GM12864 (cell line): ENCODE measurements around the gene ZNF549.

ENCODE experiments used
- DNase-seq: peaks from one replicate; pipeline ENCODE4 v3.0.0-alpha.2; 2011; ENCODE audit warnings: low read depth
- H3K4me3 ChIP-seq: 2 replicates; pipeline ENCODE4 v1.5.1; 2011; ENCODE audit warnings: mild to moderate bottlenecking, low read depth, low read length, control low read depth
- TF ChIP-seq, protein P1 (sequence below): IDR thresholded peaks from 2 replicates; pipeline ENCODE4 v1.5.1; 2011; ENCODE audit warnings: low read depth, mild to moderate bottlenecking, moderate library complexity, low read length, control low read depth, inconsistent platforms; ENCODE audit errors: missing control alignments

The ZNF549 gene

DNA sequence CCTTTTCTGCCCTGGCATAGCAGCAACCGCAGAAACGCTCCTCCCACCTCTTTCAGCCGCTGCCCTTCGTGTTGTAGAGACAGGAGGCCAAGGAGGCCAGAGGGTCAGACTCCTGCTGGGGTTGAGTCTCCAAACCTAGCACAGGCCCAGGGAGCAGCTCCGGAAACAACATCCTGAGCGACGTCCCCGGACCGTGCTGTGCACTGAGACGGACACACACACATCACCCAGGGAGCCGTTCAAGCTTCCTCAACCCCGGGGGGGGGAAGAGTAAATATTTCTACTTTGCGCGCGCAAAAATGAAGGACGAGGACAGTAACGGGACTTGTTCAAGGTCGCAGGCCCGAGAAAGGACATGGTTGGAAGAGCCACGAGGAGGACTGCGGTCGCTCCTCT is 31.9 kb downstream of the ZNF549 start:
- DNase-seq, result no peak
- H3K4me3 ChIP-seq, result peak overlapping the region; percentile 91
- TF ChIP-seq, protein P1, sequence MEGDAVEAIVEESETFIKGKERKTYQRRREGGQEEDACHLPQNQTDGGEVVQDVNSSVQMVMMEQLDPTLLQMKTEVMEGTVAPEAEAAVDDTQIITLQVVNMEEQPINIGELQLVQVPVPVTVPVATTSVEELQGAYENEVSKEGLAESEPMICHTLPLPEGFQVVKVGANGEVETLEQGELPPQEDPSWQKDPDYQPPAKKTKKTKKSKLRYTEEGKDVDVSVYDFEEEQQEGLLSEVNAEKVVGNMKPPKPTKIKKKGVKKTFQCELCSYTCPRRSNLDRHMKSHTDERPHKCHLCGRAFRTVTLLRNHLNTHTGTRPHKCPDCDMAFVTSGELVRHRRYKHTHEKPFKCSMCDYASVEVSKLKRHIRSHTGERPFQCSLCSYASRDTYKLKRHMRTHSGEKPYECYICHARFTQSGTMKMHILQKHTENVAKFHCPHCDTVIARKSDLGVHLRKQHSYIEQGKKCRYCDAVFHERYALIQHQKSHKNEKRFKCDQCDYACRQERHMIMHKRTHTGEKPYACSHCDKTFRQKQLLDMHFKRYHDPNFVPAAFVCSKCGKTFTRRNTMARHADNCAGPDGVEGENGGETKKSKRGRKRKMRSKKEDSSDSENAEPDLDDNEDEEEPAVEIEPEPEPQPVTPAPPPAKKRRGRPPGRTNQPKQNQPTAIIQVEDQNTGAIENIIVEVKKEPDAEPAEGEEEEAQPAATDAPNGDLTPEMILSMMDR, result no peak

DNA sequence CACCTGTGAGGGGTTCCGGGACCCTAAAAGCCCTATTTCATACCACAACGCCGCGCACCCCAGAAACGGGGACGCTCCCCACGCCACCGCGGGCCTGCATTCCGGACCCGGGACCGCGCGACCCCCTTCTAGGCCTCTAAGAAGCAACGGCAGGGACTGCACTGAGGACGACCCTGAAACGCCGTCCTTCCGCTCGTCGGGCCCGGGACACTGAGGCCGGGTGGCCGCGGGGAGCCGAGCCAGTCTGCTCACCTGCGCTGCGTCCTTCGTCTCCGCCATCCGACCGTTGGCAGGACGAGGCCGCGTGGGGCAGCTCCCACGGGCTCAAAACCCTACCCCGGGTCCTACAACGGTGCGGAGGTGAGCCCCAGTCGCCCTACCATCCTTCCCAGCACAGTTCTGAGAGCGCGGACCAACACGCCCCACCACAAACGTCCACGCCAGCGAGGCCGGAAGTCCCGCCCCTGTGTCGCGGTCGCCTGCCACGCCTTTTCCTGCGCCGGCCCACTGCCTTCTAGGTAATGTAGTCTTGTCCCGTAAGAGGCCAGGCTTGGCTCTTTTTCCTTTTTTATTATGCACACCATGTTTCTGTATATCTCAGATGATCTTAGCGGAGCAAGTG is 32.4 kb downstream of the ZNF549 start, which contains the start of gene ZNF550:
Gene ZNF550, minus strand, starts transcription at position 460 of the 622 bp plus-strand sequence. Its CDS starts 181 bp downstream, at position 279.
- DNase-seq, result peak; percentile 68
- H3K4me3 ChIP-seq, result peak within 1 kb of the TSS; percentile 91
- TF ChIP-seq, protein P1, result no peak

DNA sequence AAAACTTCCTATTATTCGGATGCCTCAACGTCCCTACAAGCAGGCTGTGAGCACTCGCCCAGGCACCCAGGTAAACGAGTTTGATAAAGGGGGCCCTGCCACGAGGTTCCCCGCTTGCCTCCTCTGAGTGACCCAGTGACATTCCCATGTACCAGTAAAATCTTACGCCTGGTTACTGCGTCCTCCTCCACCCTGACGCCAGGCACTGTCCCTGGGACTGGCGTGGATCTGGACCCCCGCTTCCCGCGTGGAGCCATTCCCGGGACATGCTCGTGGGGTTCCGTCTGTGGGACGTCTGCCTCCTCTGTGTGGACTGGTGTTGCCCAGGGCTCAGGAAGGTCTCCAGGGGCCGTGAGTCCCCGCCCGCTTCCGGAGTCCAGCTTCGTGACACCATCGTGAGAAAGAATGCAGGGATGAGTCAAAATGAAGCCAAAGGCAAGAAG is 32.9 kb downstream of the ZNF549 start:
- peak overlapping the region; percentile 91 for H3K4me3 ChIP-seq
- DNase-seq, result no peak

DNA sequence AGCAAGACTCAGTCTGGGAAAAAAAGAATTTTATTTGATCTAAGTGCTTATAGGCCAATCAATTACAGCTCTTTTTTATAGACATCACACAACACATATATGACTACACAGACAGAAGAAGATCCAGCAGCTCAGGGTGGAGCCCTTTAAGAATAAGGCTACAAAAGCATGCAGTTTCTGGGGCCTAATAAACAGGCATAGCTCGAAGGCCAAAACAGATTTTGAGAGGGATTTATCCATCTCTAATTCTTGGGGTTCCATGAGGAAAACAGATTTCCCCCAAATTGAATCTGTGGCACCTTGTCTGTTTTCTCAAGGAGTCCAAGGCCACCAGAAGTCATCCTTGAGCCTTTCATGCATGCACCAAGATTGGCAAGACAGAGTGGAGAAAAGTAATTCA is 36.4 kb downstream of the ZNF549 start:
- DNase-seq, result no peak
- H3K4me3 ChIP-seq, result no peak overlapping the region
- TF ChIP-seq, protein P1, result no peak

More for the DNA sequence above, 32.9 kb downstream of the ZNF549 start:
- TF ChIP-seq, protein P1, result no peak

DNA sequence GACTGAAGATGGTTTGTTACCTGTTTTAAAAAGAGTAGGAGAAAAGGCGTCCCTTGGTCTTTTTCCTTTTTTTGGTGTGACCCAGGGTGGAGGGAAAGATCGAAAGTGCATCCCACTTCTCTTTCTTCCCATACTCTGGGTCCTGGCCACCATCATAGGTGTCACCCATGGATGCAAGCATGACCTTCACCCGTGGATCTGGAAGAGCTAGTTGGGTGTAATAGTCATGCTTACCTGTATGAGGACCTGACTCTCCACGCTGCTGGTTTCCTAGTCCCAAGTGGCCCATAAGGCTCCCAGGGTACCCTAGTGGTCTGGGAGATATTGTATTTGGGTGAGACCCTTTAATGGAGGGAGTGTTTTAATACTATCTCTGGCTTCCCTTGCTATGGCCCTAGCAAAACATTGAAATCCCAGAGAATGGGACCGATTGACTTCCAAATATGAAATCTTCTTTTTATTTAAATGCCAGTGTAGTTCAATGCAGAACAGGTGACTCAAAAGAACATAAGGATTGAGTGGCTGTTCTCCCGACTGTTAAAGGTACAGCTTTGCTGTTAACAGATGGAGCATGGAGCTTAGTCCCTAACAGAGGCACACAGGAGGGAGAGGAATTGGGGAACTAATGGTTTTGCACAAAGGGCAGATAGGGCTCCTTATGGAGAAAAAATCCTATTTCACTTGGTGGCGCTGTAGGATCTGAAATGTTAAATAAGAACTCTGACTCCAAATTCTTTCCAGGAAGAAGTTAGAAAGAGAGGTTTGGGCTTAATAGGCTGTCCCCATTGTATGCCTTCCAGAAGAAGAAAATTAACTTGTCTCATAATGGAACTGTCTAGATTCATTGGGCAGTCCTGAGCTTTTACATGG is 39.5 kb downstream of the ZNF549 start:
- H3K4me3 ChIP-seq, result no peak overlapping the region
- TF ChIP-seq, protein P1, result no peak
- DNase-seq, result no peak

DNA sequence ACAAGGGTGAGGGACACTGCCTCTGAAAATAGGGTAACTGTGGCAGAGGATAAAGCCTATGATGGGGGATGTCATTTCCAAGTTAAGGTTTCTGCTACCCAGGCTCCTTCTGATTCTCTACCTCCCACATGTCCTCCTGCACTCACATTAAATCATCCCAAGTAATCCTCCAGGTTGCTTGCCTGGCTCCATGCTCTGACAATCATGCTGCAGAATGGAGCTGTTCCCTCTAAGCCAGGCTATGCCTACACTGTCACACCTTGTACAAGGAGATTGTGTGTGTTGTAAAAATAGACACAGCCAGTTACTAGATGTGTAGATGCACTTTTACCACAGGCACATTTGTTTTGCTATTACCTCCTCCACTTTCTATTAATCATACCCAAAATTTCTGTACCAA is 43.6 kb downstream of the ZNF549 start:
- TF ChIP-seq, protein P1, result no peak
- no peak for DNase-seq
- H3K4me3 ChIP-seq, result no peak overlapping the region
